AG09309 (cell line): ENCODE results near the gene MARK2.

Experiments used
- DNase-seq: peaks from one replicate; pipeline ENCODE4 v3.0.0-alpha.2; 2010; ENCODE audit warnings: low read depth
- H3K4me3 ChIP-seq: 2 replicates; pipeline ENCODE4 v1.5.1; 2011; ENCODE audit warnings: mild to moderate bottlenecking, low read depth, low read length, moderate library complexity; ENCODE audit not compliant: control insufficient read depth
- TF ChIP-seq, protein P1 (sequence below): IDR thresholded peaks from 2 replicates; pipeline ENCODE4 v1.5.1; 2011; ENCODE audit warnings: mild to moderate bottlenecking, low read depth, low read length, inconsistent platforms; ENCODE audit not compliant: insufficient read depth, control insufficient read depth; ENCODE audit errors: missing control alignments

Gene MARK2

DNA sequence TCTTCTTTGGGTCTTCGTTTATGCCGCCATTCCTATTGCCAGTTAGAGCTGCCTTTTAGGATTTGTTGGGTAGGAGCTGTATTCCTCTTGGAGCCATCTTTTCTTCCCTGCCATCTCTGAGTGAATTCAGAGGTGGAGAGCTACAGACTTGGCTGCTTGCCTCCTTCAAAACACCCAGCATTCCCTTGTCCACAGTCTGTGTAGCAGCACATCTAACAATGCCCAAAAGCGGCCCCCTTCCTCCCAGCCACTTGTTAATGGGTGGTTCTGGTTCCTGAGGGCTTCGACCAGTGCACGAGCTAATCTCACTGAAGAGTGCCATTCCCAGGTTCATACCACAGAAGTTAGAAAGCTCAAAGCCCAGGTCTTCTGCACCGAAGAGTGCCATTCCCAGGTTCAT is 37.7 kb downstream of the MARK2 start:
- no peak overlapping the region for H3K4me3 ChIP-seq

DNA sequence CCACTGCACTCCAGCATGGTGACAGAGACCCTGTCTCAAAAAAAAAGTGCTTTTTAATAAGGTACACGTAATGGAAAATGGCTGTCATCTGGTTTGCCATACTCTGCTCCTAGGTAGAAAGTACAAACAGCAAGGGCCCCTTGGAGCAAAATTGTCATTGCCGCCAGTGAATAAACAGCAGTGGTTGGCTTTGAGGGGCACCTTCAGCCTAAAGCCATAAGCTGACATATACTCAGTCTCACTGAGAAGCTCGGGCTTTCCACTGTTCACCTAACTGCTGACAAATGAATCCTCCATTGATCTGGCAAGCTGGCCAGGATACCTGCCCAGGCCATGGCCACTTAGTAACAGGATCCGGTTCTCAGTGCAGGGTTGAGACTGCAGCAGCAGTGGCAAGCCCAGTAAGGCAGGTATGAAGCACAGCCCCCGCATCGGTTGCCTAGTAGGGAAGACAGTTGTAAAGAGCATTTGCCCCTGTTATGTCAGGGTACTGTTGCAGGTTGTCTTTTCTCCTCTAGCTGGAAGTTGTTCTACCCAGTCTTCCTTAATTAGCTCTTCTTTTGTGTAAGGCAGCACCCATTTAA is 38.8 kb downstream of the MARK2 start:
- TF ChIP-seq, protein P1, sequence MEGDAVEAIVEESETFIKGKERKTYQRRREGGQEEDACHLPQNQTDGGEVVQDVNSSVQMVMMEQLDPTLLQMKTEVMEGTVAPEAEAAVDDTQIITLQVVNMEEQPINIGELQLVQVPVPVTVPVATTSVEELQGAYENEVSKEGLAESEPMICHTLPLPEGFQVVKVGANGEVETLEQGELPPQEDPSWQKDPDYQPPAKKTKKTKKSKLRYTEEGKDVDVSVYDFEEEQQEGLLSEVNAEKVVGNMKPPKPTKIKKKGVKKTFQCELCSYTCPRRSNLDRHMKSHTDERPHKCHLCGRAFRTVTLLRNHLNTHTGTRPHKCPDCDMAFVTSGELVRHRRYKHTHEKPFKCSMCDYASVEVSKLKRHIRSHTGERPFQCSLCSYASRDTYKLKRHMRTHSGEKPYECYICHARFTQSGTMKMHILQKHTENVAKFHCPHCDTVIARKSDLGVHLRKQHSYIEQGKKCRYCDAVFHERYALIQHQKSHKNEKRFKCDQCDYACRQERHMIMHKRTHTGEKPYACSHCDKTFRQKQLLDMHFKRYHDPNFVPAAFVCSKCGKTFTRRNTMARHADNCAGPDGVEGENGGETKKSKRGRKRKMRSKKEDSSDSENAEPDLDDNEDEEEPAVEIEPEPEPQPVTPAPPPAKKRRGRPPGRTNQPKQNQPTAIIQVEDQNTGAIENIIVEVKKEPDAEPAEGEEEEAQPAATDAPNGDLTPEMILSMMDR, result no peak
- no peak overlapping the region for H3K4me3 ChIP-seq
- no peak for DNase-seq

More for the DNA sequence above, 37.7 kb downstream of the MARK2 start:
- no peak for DNase-seq
- TF ChIP-seq, protein P1, result no peak

DNA sequence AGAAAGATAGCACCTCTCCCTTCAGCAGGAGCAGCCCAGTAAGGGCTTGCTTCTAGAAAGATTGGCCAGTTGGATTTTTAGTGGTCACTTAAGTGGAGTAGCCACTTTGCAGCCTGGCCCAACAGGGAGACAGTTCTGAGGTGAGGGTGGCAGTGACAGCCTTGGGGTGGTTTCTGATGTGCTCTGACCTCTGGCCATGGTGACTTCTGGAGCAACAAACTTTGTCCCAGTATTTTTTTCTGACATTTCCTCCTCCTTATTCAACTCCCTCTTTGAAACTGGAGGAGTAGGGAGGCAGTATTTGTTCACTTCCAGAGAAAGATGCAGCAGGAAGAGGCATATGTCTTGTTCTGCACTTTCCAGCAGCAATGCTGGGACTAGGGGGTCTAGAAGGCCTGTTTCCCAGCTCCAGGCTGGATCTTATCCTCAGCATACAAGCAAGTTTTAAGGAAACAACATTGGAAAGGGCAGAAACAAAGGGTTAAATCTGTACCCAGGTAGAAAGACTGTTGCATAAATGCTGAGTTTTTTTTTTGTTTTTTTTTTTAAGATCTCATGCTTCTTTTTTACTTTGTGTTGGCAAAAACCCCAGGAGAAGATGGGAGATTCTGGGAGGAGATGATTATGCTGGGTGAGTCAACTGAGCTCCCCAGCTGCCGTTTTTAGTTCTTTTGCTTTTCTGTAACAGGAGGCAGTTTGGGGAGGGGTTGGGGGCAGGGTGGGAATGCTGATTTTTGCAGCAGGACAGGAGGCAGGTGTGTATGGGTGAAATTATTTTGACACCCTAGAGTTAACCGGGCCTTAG is 40.9 kb downstream of the MARK2 start:
- DNase-seq, result no peak
- TF ChIP-seq, protein P1, result no peak

DNA sequence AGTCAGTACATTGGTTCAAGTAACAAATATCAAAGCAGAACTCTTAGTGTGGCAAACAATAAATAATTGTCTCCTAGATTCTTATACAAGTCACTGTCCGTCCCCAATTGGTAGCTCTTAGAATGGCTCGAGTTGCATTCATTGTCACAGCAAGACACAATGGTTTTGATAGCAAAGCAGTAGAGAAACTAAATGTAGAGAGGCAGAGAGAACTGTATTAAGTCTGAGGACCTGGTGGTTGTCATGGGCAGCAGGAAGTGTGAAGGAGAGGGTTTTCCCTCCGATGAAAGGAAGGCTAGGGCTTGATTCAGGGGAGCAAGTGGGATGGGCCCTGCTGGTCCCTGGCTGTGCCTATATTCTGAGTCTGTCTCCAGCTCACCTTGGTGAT is 41.5 kb downstream of the MARK2 start:
- no peak overlapping the region for H3K4me3 ChIP-seq
- TF ChIP-seq, protein P1, result no peak
- no peak for DNase-seq

More for the DNA sequence above, 40.9 kb downstream of the MARK2 start:
- H3K4me3 ChIP-seq, result no peak overlapping the region

DNA sequence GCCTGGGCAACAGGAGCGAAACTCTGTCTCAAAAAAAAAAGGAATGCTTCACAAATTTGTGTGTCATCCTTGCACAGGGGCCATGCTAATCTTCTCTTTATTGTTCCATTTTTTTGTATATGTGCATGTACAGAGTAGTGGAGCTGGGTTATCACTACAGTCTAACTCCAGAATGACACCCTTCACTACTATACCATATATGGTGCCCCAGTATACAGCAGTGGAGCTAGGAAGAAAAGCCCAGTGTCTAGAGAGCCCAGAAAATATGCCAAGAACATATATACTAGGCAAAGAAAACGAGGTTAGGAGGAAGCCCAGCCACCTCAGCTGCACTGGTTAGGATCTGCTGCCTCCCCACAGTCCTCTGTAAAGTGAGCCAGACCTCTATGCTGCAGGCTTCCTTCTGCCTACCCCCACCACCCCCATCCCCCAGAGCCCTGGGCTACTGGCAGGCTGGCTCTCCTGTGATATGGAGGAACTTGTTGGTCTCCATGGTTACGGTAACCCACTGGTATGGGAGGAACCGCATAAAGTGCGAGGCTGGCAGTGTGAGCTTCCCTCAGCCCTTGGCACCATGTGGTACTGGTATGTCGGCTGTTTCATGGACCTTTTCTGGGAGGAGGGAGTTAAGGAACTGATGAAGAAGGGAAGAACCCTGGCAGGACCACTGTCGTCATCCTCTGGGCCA is 43.8 kb downstream of the MARK2 start:
- TF ChIP-seq, protein P1, result no peak
- H3K4me3 ChIP-seq, result no peak overlapping the region
- no peak for DNase-seq

DNA sequence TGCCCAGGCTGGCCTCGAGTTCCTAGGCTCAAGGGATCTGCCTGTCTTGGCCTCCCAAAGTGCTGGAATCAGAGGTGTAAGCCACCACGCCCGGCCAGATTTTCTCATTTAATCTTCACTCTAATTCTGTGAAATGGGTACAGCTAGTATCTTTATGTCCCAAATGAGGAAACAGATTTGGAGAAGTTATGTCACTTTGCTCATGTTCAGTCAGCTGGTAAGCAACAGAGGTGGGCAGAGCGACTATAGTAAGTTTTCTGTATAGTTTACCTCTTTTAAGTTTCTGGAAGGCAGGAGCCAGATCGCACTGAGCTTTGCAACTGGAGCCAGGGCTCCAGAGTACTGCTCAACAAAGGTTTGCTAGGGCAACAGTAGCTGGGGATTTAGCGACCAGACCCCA is 44.9 kb downstream of the MARK2 start:
- no peak for DNase-seq
- TF ChIP-seq, protein P1, result no peak
- H3K4me3 ChIP-seq, result no peak overlapping the region
